Measurements from ENCODE around the gene DRC3.
"Not testable (repeated sequence)": the region's sequence is repeated elsewhere in the genome, so short reads cannot be mapped to it uniquely, and the experiment has no call there.

Gene DRC3

DNA sequence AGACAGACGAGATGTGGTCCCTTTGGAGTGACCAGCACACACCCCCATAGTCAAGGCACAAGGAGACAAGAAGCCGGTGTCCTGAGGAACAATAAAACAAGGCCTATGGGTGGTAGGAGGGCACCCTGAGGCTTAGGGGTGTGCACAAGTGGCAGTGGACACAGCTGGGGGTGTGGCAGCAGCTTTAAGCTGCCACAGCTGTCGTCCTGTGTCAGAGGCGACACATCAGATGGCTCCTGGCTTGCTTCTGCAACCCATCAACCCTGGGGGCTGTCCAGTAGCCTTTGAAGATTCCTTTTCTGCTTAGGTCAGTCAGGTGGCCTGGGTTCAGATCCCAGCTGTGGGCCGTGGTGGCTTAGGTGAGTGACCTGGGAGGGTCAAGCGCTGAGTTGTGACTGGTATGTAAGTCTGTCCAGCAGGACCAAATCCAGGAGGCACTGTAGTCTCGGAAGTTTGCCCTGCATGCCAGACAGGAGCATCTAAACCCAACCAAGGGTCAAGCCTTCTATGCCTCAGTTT is 15.8 kb downstream of the DRC3 start:
- TF ChIP-seq ZFX (IDR thresholded peaks at IDR 0.05; ENCODE audit: borderline replicate concordance): no peak
- TF ChIP-seq, protein P1, sequence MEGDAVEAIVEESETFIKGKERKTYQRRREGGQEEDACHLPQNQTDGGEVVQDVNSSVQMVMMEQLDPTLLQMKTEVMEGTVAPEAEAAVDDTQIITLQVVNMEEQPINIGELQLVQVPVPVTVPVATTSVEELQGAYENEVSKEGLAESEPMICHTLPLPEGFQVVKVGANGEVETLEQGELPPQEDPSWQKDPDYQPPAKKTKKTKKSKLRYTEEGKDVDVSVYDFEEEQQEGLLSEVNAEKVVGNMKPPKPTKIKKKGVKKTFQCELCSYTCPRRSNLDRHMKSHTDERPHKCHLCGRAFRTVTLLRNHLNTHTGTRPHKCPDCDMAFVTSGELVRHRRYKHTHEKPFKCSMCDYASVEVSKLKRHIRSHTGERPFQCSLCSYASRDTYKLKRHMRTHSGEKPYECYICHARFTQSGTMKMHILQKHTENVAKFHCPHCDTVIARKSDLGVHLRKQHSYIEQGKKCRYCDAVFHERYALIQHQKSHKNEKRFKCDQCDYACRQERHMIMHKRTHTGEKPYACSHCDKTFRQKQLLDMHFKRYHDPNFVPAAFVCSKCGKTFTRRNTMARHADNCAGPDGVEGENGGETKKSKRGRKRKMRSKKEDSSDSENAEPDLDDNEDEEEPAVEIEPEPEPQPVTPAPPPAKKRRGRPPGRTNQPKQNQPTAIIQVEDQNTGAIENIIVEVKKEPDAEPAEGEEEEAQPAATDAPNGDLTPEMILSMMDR (IDR thresholded peaks at IDR 0.05): no peak

DNA sequence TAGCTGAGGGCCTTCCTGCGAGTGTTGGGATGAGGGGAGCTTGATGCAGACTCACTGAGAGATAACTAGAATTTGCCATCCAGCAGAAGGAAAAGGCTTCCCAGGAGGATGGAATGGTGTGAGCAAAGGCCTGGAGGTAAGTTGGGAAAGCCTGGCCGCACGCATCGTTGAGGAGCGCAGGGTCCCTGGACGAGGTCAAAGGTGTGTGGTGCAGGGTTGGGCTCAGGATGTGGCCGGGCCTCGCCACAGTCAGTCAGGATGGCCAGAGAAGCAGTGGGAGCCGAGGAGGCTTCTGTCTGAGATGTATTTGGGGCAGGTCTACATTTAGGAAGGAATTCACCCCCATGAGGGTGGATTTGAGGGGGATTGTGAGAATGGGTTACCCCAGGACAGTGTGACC is 16.4 kb downstream of the DRC3 start:
- TF ChIP-seq, protein P1 (IDR thresholded peaks at IDR 0.05): no peak
- TF ChIP-seq ZFX (IDR thresholded peaks at IDR 0.05; ENCODE audit: borderline replicate concordance): no peak
- no peak overlapping the region for H3K27ac ChIP-seq

More for the DNA sequence above, 15.8 kb downstream of the DRC3 start:
- no peak overlapping the region for H3K27ac ChIP-seq

DNA sequence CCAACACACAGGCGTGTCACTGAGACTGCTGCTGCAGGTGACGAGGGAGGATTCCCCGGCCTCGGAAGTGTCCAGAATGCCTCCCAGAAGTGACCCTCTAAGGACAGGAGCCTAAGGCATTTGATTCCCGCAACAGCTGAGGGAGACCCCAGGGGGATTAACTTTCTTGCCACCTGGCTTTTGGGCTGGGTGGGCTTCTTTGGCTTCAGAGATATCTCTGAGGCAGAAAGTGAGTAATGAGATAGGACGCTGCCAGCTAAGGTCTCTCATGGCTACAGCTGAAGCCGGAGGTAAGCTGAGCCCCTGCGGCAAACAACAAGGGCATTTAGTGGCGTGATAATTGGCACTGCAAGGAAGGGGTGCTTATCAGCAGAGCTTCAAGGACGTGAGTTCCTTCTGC is 17.0 kb downstream of the DRC3 start:
- TF ChIP-seq, protein P1 (IDR thresholded peaks at IDR 0.05): no peak
- no peak overlapping the region for H3K27ac ChIP-seq

GRCh38 chr17:17990282-17990681 is 17.6 kb downstream of the DRC3 start:
- H3K27ac ChIP-seq: no peak overlapping the region
- TF ChIP-seq ZFX (IDR thresholded peaks at IDR 0.05; ENCODE audit: borderline replicate concordance): no peak
- TF ChIP-seq, protein P1 (IDR thresholded peaks at IDR 0.05): no peak

GRCh38 chr17:17993366-17993765 is 20.7 kb downstream of the DRC3 start:
- H3K27ac ChIP-seq: no peak overlapping the region
- no peak for TF ChIP-seq ZFX (IDR thresholded peaks at IDR 0.05; ENCODE audit: borderline replicate concordance)
- TF ChIP-seq, protein P1 (IDR thresholded peaks at IDR 0.05): no peak

DNA sequence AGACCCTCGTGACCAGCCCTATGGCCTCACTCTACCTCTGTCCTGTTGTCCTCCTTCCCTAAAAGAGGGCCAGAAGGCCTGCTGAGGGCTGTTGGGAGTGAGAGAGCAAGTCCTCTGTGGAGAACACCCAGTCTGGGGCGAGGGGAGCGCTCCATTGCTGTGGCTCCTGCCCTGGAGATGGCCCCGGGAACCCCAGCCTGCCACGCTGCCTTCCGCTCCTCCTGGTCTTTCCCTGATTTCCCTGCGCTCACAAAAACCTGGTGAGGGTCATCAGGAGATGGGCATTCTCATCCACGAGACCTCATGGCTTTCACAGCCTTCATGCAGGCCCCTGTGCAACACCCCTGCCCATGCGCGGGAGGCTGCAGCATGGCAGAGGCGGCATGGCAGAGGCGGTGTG is 21.2 kb downstream of the DRC3 start:
- no peak overlapping the region for H3K27ac ChIP-seq
- no peak for TF ChIP-seq ZFX (IDR thresholded peaks at IDR 0.05; ENCODE audit: borderline replicate concordance)
- TF ChIP-seq, protein P1 (IDR thresholded peaks at IDR 0.05): no peak

DNA sequence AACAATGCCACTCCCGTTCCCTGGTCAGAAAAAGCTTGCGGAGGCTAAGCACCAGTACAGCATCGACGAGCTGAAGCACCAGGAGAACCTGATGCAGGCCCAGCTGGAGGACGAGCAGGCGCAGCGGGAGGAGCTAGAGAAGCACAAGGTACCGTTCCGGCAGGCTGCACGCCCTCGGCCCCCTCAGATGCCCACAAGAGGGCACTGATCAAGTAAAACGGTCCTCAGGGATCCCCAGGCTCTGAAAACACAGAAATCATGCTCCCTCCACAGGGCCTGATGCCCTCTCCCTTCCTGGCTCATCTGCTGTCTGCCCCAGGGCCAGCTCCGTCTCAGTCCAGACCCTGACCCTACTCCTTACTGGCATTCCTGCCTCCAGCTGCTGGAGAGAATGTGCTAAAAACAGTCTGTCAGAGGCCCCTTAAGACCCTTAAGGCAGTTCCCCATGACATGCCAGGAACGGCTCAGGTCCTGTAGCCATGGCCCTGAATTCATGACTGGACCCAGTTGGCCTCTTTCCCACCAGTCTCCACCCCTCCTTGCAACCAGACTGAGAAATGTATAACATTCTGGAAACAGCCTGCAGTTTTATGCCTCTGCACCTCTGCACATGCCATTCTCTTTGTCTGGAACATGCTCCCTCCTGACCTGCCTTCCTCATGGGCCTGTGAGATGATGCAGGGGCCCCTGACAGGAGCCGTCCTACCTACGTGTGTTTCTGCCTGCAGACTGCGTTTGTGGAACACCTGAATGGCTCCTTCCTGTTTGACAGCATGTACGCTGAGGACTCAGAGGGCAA is 21.8 kb downstream of the DRC3 start:
- TF ChIP-seq, protein P1 (IDR thresholded peaks at IDR 0.05): peak; percentile 14
- TF ChIP-seq ZFX (IDR thresholded peaks at IDR 0.05; ENCODE audit: borderline replicate concordance): no peak
- no peak overlapping the region for H3K27ac ChIP-seq

GRCh38 chr17:17995887-17996286 is 23.2 kb downstream of the DRC3 start:
- not testable (repeated sequence) for H3K27ac ChIP-seq
